Right lobe of liver (tissue), 4 donors: ENCODE measurements around the gene CD9.

Experiments used
- POLR2A ChIP-seq: fragments of 450-650 bp; IDR thresholded peaks from one replicate; pipeline ENCODE4 v1.6.1; 2017; ENCODE audit warnings: antibody characterized with exemption, mild to moderate bottlenecking
- TF ChIP-seq, protein P1 (sequence below), 4 donors: fragments of 200-600 bp in 3 of 4; fragments of 450-650 bp in 1 of 4; IDR thresholded peaks; one replicate each; pipeline versions ENCODE4 v1.5.1 to v1.8.0; 2016 to 2022; ENCODE audit warnings: antibody characterized with exemption in 4 of 4, mild to moderate bottlenecking in 2 of 4
- donor health status: DM: no; HTN: no; CAD: no.
- donor health status: DM: no; HTN: no; CAD: no.
- donor health status: DM: no; HTN: yes; CAD: no.

DNA sequence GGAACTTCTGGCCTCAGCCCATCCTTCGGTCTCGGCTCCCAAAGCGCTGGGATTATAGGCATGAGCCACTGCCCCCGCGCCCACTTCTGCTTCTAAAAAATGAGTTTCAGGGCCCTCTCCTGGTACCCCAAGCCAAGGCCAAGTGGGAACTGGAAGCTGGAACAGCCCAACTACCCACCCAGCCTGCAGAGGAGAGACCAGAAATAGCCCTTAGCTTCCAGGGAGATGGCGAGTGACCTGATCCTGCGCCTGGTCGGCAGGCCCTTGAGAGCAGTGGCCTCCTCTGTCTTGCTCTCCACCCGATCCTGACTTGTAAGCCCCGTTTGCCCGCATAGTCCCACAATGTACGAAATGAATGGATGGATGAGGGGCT is 79.0 kb downstream of the CD9 start:
- TF ChIP-seq, protein P1, sequence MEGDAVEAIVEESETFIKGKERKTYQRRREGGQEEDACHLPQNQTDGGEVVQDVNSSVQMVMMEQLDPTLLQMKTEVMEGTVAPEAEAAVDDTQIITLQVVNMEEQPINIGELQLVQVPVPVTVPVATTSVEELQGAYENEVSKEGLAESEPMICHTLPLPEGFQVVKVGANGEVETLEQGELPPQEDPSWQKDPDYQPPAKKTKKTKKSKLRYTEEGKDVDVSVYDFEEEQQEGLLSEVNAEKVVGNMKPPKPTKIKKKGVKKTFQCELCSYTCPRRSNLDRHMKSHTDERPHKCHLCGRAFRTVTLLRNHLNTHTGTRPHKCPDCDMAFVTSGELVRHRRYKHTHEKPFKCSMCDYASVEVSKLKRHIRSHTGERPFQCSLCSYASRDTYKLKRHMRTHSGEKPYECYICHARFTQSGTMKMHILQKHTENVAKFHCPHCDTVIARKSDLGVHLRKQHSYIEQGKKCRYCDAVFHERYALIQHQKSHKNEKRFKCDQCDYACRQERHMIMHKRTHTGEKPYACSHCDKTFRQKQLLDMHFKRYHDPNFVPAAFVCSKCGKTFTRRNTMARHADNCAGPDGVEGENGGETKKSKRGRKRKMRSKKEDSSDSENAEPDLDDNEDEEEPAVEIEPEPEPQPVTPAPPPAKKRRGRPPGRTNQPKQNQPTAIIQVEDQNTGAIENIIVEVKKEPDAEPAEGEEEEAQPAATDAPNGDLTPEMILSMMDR (IDR thresholded peaks at IDR 0.05): no peak
- TF ChIP-seq POLR2A: no peak
